Heart right ventricle (tissue), 16 donors: ENCODE data around the gene IPCEF1. TPM values are rescaled to one million over a fixed set of nuclear protein-coding genes. Genes with fewer than 3 reads are reported as not detected.

ENCODE experiments used
- ATAC-seq, 8 donors: fragments of 200-7000 bp; cut with Tn5 transposase; one replicate each; pipeline ENCODE4 v1.9.1; 2020; ENCODE audit warnings: mild to moderate bottlenecking in 8 of 8, moderate library complexity in 8 of 8, moderate number of reproducible peaks in 1 of 8
- DNase-seq, 2 donors: peaks; one replicate each; pipeline ENCODE4 v3.0.0-alpha.2; 2020
- H3K27ac ChIP-seq, 10 donors: fragments of 200-600 bp; sonication (generic) in 2 of 10; one replicate each; pipeline versions ENCODE4 v1.5.0 to v1.8.0; 2020 to 2022; ENCODE audit warnings: mild to moderate bottlenecking in 3 of 10
- H3K27me3 ChIP-seq, 7 donors: fragments of 200-600 bp; one replicate each; pipeline ENCODE4 v1.8.0; 2021 to 2022; ENCODE audit warnings: mild to moderate bottlenecking in 2 of 7
- H3K36me3 ChIP-seq, 9 donors: fragments of 200-600 bp; sonication (generic) in 1 of 9; one replicate each; pipeline versions ENCODE4 v1.5.0 to v1.8.0; 2020 to 2022; ENCODE audit warnings: mild to moderate bottlenecking in 2 of 9
- H3K4me1 ChIP-seq, 9 donors: fragments of 200-600 bp; sonication (generic) in 1 of 9; one replicate each; pipeline versions ENCODE4 v1.5.0 to v1.8.0; 2020 to 2022; ENCODE audit warnings: mild to moderate bottlenecking in 4 of 9
- H3K4me3 ChIP-seq, 10 donors: fragments of 200-600 bp; sonication (generic) in 2 of 10; one replicate each; pipeline versions ENCODE4 v1.5.0 to v1.8.0; 2020 to 2022; ENCODE audit warnings: mild to moderate bottlenecking in 7 of 10, moderate library complexity in 2 of 10
- H3K9me3 ChIP-seq, 11 donors: fragments of 200-600 bp in 10 of 11; sonication (generic) in 2 of 11; one replicate each; pipeline versions ENCODE4 v1.5.0 to v1.8.0; 2013 to 2022; ENCODE audit warnings: mild to moderate bottlenecking in 2 of 11, control low read depth in 1 of 11, moderate library complexity in 1 of 11
- CTCF ChIP-seq, 9 donors: fragments of 200-600 bp; sonication (generic) in 2 of 9; IDR thresholded peaks; one replicate each; pipeline versions ENCODE4 v1.5.0 to v1.8.0; 2021 to 2022; ENCODE audit warnings: antibody characterized with exemption in 9 of 9, mild to moderate bottlenecking in 5 of 9, moderate library complexity in 1 of 9
- WGBS, 2 donors: extraction: QIAGEN DNeasy Blood & Tissue Kit; methylation state at CpG; one replicate each; pipeline ENCODE4 v1.1.7; 2013; ENCODE audit warnings: inconsistent platforms in 1 of 2; 5-methylcytosine and 5-hydroxymethylcytosine counted together
- intact Hi-C, 10 donors: fragments of 100-400 bp; cut with DNase I; formaldehyde crosslinking; loops; one replicate each; pipeline versions ENCODE4 v1.11.1 to v1.14.2; 2022
- long read RNA-seq, 3 donors: library from polyadenylated mRNA; unstranded; transcript quantifications; one replicate each; pipeline ENCODE4 v2.0.0, GENCODE V29; 2020 to 2021
- polyA plus RNA-seq, 2 donors: library from polyadenylated mRNA; stranded (reverse); fragments of 200-250 nt; gene quantifications; one replicate each; pipeline ENCODE4 v1.2.3, GENCODE V29; 2013
- total RNA-seq, 10 donors: library from RNA; stranded (reverse); fragmentation: NEBNext Ultra II Directional in 3 of 10; extraction: Animal tissue kit (Norgen Biotek cat#: 25700) in 3 of 10; gene quantifications; one replicate each; pipeline versions ENCODE4 v1.2.1 to v1.2.4, GENCODE V29; 2021 to 2023
- donor health status: Arrhythmogenic right ventricular cardiomyopathy.
- donor health status: ischemic (EF 13 %, LVEDD 7.1; RV severe dilation, severe dysfunction).
- donor health status: healthy with polysubstance abuse.
- donor health status: DM: no; HTN: yes; CAD: no.
- donor health status: DM: no; HTN: no; CAD: no.
- donor health status: ischemic (EF 25% LVEDD 6.9; RV normal size, moderate dysfunction).
- donor health status: ischemic (EF 25% LVEDD 5.7; RV mildly dilated, moderate dysfunction).
- donor health status: healthy.
- donor health status: DM: yes; HTN: yes; CAD: no.
- donor health status: Ischemic cardiomyopathy.
- donor health status: ischemic (EF 35%, LVEDD 5.7; RV mildly dilated, moderate dysfunction).
- donor health status: nonischemic (EF 11% LVEDD 7.7; RV severe dilation, severe dysfunction).
- donor health status: DM: yes; HTN: yes; CAD: no.
- donor health status: PGD.
- donor health status: ischemic (EF 29% LVEDD 5.4; RV normal size, mild dysfunction).
- donor health status: nonischemic (EF 23%, LVEDD 6.1; RV moderate dilation, normal function).

The IPCEF1 gene, protein sequence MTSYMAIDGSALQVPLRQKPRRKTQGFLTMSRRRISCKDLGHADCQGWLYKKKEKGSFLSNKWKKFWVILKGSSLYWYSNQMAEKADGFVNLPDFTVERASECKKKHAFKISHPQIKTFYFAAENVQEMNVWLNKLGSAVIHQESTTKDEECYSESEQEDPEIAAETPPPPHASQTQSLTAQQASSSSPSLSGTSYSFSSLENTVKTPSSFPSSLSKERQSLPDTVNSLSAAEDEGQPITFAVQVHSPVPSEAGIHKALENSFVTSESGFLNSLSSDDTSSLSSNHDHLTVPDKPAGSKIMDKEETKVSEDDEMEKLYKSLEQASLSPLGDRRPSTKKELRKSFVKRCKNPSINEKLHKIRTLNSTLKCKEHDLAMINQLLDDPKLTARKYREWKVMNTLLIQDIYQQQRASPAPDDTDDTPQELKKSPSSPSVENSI
- total RNA-seq (1 to 10 TPM in 7 of 10 donors, under 1 TPM in 3; 0.60 to 5.0 (median 1.9) TPM), polyA plus RNA-seq (under 1 TPM; 0.06 to 0.15 TPM)
- long read RNA-seq, donor 1, result 0 reads
- long read RNA-seq, donor 2, partial matches to known transcripts, result 0 of 5 reads
- long read RNA-seq, donor 2, other reads (novel, unspliced or antisense), result 5 of 5 reads
- long read RNA-seq, donor 3, result 0 reads

DNA sequence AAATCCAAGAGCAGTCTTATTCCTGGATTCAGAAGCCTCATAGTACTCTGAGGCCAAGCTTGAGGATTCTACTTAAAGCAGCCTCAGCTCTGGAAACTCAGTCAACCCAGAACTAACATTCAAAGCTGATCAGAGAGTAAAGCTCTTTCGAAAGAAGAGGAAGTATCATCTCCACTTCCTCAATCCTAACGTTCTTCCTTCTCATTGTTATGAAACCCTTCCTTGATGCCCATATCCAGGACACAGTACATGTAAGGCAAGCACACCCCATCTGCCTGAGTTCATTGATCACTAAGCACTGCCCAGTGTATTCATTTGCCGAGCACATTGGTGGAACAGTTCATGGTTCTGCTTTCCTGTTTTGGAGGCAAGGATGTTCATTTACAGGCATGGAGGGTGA, at the start of gene IPCEF1:
TSS of gene IPCEF1 (minus strand) at position 114 of the 400 bp plus-strand sequence. CDS start 90,856 bp downstream, outside the sequence.
- peak within 1 kb of the TSS in 3 of 10 donors; percentile 3 to 74 (median 35) for H3K27ac ChIP-seq
- 73 to 76% methylated on average over 3 of the region's 3 CpGs for WGBS, 2 donors

GRCh38 chr6:154406301-154406700, 49.7 kb upstream of the IPCEF1 start:
- H3K4me3 ChIP-seq, result no peak overlapping the region
- H3K27ac ChIP-seq, result no peak overlapping the region
- no peaks in the 10 kb centered on the region for H3K9me3 ChIP-seq
- intact Hi-C loops, result loop anchor here in 3 of 10 donors (10.0 kb wide), 2 partner anchors 122 to 252 kb away; no protein-coding TSS in a partner anchor
- no peak for DNase-seq
- 97% methylated on average over 20 of the region's 20 CpGs for WGBS, 2 donors
- no peak for TF ChIP-seq CTCF (IDR thresholded peaks at IDR 0.05)
- H3K36me3 ChIP-seq, result peaks cover 0 to 49% (median 0%) of the 10 kb centered on the region in 9 donors
- peaks cover 7 to 40% (median 23%) of the 10 kb centered on the region in 9 donors for H3K4me1 ChIP-seq
- no peaks in the 10 kb centered on the region for H3K27me3 ChIP-seq
- ATAC-seq, result no peak

More for the DNA sequence above, at the start of gene IPCEF1:
- intact Hi-C loops, result no loop called here
- TF ChIP-seq CTCF (IDR thresholded peaks at IDR 0.05), result no peak
- H3K36me3 ChIP-seq, result no peaks in the 10 kb centered on the region
- DNase-seq (no peak), ATAC-seq (peak in 6 of 8 donors; percentile 24 to 68 (median 58))
- H3K4me1 ChIP-seq, result peaks cover 0 to 49% (median 0%) of the 10 kb centered on the region in 9 donors
- no peaks in the 10 kb centered on the region for H3K27me3 ChIP-seq
- H3K4me3 ChIP-seq, result peak within 1 kb of the TSS in 1 of 10 donors; percentile 32
- no peaks in the 10 kb centered on the region for H3K9me3 ChIP-seq

DNA sequence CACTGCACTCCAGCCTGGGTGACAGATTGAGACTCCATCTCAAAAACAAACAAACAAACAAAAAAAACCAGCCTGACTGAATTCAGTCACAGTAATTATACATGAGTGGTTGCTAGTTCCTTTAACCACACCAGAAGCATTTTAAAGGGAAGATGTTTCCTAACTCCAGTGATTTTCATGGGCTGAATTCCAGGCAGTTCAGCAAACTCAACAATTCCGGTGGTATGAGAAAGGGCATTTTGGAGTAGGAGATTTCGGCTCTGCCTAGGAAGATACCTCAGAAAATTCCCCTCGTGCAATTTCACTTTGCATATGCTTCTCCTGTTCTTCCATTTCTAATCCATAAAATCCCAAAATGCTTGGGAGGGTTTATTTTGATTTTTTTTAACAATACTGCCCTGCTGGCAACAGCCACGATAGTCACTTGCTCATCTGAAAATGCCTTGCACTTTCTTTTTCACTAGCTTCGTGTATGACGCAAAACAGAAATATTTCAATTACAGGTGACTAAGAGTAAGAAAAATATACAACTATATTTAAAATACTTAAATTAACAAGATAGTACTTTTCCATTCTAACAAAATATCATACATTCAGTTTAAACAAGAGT, 48.3 kb upstream of the IPCEF1 start:
- TF ChIP-seq CTCF (IDR thresholded peaks at IDR 0.05), result no peak
- Histone ChIP-seq H3K4me3 (no peak overlapping the region), H3K27me3 (no peaks in the 10 kb centered on the region), H3K4me1 (peaks cover 0 to 26% (median 11%) of the 10 kb centered on the region in 9 donors), H3K36me3 (peaks cover 0 to 52% (median 2%) of the 10 kb centered on the region in 9 donors), H3K27ac (no peak overlapping the region), H3K9me3 (no peaks in the 10 kb centered on the region)
- intact Hi-C loops, result loop anchor here in 3 of 10 donors (10.0 kb wide), 2 partner anchors 120 to 250 kb away; no protein-coding TSS in a partner anchor
- DNase-seq (no peak), ATAC-seq (no peak)
- 89 to 93% methylated on average over 6 of the region's 6 CpGs for WGBS, 2 donors

DNA sequence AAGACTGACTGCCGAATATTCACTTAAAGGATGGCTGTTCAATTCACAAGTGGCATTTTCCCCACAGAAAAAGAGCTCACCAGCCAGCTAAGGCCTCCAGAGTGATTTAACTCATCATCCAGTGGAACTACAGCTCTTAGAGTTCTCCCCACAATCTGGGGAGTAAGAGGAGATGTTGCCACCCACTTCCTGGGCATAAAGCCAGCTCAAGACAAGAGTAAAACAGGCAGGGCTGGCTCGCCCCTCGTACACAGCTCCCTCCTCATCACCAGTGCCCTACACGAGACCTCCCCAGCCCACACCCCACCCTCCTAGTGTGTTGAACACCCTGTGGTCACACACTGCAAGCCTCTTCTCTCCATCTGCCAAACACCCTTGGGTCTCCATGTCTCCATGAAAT, 47.2 kb upstream of the IPCEF1 start:
- 34 to 45% methylated on average over 4 of the region's 4 CpGs for WGBS, 2 donors
- peak in 1 of 2 donors; percentile 23 for DNase-seq
- no peak for TF ChIP-seq CTCF (IDR thresholded peaks at IDR 0.05)
- ATAC-seq, result peak in 6 of 8 donors; percentile 26 to 74 (median 62)
- Histone ChIP-seq H3K27me3 (no peaks in the 10 kb centered on the region), H3K4me1 (peaks cover 0 to 20% (median 5%) of the 10 kb centered on the region in 9 donors), H3K27ac (peak overlapping the region in 2 of 10 donors; percentile 1 to 23), H3K9me3 (no peaks in the 10 kb centered on the region), H3K4me3 (no peak overlapping the region), H3K36me3 (peaks cover 0 to 50% (median 2%) of the 10 kb centered on the region in 9 donors)
- intact Hi-C loops, result loop anchor here in 3 of 10 donors (10.0 kb wide), 2 partner anchors 119 to 249 kb away; no protein-coding TSS in a partner anchor
